ENCODE data around the gene EEPD1. TPM values are rescaled to one million over a fixed set of nuclear protein-coding genes. Genes with fewer than 3 reads are reported as not detected.

The EEPD1 gene
- total and polyA plus RNA-seq, 4 donors = 2.3 to 12.3 (median 7.1) TPM

DNA sequence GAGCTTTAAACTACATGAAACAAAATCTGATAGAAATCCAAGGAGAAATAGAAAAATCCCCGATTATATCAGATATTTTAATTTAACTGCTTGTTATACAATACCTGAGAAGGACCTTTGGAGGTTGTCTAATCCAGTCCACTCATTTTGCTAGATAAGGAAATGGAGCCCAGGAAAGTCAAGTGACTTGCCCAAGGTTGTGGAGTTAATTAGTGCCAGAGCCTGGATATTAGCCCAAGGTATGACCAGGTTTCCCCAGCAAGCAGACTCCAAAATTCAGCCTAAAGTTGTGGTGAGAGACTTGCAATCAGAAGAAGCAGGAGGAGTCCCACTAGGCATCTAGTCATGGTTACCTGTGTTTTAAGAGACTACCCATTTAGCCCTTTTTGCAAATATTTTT, 11.7 kb upstream of the EEPD1 start:
- 36% methylated on average over 1 of the region's 1 CpG for WGBS
- Histone ChIP-seq H3K4me3 (ENCODE audit: low read depth in 1 of 3, low read length in 3 of 3) (no peak overlapping the region), H3K27ac (ENCODE audit: low read depth in 1 of 2, low read length in 2 of 2) (no peak overlapping the region), H3K9ac (ENCODE audit: low read depth in 1 of 2, low read length in 2 of 2) (no peak overlapping the region), H3K27me3 (ENCODE audit: control insufficient read depth in 4 of 4, insufficient read depth in 4 of 4, low read length in 3 of 4) (no peaks in the 10 kb centered on the region), H3K36me3 (ENCODE audit: control insufficient read depth in 4 of 4, insufficient read depth in 3 of 4, low read depth in 1 of 4, low read length in 3 of 4) (no peaks in the 10 kb centered on the region), H3K4me1 (ENCODE audit: control insufficient read depth in 4 of 4, insufficient read depth in 4 of 4, low read length in 3 of 4) (peaks cover 0 to 7% (median 0%) of the 10 kb centered on the region in 4 donors), H3K9me3 (ENCODE audit: control insufficient read depth in 4 of 4, low read length in 3 of 4) (peaks cover 0 to 1% (median 0%) of the 10 kb centered on the region in 4 donors)
- TF ChIP-seq RXRA (IDR thresholded peaks at IDR 0.05) = peak in 1 of 2 donors; percentile 21
- TF ChIP-seq HNF4A (conservative IDR thresholded peaks at IDR 0.05) = peak; percentile 20 to 27
- TF ChIP-seq, protein P1, sequence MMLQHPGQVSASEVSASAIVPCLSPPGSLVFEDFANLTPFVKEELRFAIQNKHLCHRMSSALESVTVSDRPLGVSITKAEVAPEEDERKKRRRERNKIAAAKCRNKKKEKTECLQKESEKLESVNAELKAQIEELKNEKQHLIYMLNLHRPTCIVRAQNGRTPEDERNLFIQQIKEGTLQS (IDR thresholded peaks at IDR 0.05) = no peak
- no peak for DNase-seq (ENCODE audit: low spot score)

DNA sequence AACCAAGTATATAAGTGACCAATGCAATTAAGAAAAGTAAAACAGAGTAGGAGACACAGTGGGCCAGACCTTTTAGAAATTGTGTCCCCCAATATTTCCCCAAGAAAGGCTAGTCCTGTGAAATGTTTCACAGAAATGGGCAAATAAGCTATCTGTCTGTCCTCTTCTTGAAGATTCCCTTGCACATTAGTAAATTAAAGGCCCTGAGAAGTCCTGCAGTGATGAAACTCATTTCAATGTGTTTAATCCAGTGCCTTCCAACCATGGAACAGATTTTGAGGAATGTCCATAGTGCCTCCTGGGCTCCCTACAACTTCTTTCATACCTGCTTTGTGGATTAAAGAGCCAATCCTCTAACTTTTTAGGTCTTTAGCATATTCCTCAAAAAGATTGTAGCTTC, 11.2 kb upstream of the EEPD1 start:
- no peak overlapping the region for H3K9ac ChIP-seq (ENCODE audit: low read depth in 1 of 2, low read length in 2 of 2)
- DNase-seq (ENCODE audit: low spot score) = no peak
- peaks cover 0 to 1% (median 0%) of the 10 kb centered on the region in 4 donors for H3K9me3 ChIP-seq (ENCODE audit: control insufficient read depth in 4 of 4, low read length in 3 of 4)
- H3K4me1 ChIP-seq (ENCODE audit: control insufficient read depth in 4 of 4, insufficient read depth in 4 of 4, low read length in 3 of 4) = peaks cover 0 to 7% (median 0%) of the 10 kb centered on the region in 4 donors
- no peak overlapping the region for H3K4me3 ChIP-seq (ENCODE audit: low read depth in 1 of 3, low read length in 3 of 3)
- no peaks in the 10 kb centered on the region for H3K36me3 ChIP-seq (ENCODE audit: control insufficient read depth in 4 of 4, insufficient read depth in 3 of 4, low read depth in 1 of 4, low read length in 3 of 4)
- H3K27ac ChIP-seq (ENCODE audit: low read depth in 1 of 2, low read length in 2 of 2) = no peak overlapping the region
- TF ChIP-seq RAD21 (IDR thresholded peaks at IDR 0.05) (no peak), TAF1 (conservative IDR thresholded peaks at IDR 0.05) (no peak), EGR1 (IDR thresholded peaks at IDR 0.05; ENCODE audit: low read depth in 2 of 2) (no peak), GABPA (IDR thresholded peaks at IDR 0.05 in 1 of 2, conservative IDR thresholded peaks at IDR 0.05 in 1 of 2) (no peak), NR2F2 (IDR thresholded peaks at IDR 0.05) (no peak), FOXA2 (IDR thresholded peaks at IDR 0.05) (no peak), FOXA1 (IDR thresholded peaks at IDR 0.05) (no peak), RXRA (IDR thresholded peaks at IDR 0.05) (no peak), YY1 (IDR thresholded peaks at IDR 0.05) (no peak), SP1 (IDR thresholded peaks at IDR 0.05) (no peak), HNF4G (IDR thresholded peaks at IDR 0.05) (no peak), HNF4A (conservative IDR thresholded peaks at IDR 0.05) (no peak), JUND (IDR thresholded peaks at IDR 0.05) (no peak)
- TF ChIP-seq, protein P2, sequence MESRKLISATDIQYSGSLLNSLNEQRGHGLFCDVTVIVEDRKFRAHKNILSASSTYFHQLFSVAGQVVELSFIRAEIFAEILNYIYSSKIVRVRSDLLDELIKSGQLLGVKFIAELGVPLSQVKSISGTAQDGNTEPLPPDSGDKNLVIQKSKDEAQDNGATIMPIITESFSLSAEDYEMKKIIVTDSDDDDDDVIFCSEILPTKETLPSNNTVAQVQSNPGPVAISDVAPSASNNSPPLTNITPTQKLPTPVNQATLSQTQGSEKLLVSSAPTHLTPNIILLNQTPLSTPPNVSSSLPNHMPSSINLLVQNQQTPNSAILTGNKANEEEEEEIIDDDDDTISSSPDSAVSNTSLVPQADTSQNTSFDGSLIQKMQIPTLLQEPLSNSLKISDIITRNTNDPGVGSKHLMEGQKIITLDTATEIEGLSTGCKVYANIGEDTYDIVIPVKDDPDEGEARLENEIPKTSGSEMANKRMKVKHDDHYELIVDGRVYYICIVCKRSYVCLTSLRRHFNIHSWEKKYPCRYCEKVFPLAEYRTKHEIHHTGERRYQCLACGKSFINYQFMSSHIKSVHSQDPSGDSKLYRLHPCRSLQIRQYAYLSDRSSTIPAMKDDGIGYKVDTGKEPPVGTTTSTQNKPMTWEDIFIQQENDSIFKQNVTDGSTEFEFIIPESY (IDR thresholded peaks at IDR 0.05) = no peak
- TF ChIP-seq, protein P3, sequence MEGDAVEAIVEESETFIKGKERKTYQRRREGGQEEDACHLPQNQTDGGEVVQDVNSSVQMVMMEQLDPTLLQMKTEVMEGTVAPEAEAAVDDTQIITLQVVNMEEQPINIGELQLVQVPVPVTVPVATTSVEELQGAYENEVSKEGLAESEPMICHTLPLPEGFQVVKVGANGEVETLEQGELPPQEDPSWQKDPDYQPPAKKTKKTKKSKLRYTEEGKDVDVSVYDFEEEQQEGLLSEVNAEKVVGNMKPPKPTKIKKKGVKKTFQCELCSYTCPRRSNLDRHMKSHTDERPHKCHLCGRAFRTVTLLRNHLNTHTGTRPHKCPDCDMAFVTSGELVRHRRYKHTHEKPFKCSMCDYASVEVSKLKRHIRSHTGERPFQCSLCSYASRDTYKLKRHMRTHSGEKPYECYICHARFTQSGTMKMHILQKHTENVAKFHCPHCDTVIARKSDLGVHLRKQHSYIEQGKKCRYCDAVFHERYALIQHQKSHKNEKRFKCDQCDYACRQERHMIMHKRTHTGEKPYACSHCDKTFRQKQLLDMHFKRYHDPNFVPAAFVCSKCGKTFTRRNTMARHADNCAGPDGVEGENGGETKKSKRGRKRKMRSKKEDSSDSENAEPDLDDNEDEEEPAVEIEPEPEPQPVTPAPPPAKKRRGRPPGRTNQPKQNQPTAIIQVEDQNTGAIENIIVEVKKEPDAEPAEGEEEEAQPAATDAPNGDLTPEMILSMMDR (IDR thresholded peaks at IDR 0.05; ENCODE audit: low read depth, low read length, missing input control) = no peak
- TF ChIP-seq, protein P4, sequence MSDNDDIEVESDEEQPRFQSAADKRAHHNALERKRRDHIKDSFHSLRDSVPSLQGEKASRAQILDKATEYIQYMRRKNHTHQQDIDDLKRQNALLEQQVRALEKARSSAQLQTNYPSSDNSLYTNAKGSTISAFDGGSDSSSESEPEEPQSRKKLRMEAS (IDR thresholded peaks at IDR 0.05) = no peak
- TF ChIP-seq, protein P5, sequence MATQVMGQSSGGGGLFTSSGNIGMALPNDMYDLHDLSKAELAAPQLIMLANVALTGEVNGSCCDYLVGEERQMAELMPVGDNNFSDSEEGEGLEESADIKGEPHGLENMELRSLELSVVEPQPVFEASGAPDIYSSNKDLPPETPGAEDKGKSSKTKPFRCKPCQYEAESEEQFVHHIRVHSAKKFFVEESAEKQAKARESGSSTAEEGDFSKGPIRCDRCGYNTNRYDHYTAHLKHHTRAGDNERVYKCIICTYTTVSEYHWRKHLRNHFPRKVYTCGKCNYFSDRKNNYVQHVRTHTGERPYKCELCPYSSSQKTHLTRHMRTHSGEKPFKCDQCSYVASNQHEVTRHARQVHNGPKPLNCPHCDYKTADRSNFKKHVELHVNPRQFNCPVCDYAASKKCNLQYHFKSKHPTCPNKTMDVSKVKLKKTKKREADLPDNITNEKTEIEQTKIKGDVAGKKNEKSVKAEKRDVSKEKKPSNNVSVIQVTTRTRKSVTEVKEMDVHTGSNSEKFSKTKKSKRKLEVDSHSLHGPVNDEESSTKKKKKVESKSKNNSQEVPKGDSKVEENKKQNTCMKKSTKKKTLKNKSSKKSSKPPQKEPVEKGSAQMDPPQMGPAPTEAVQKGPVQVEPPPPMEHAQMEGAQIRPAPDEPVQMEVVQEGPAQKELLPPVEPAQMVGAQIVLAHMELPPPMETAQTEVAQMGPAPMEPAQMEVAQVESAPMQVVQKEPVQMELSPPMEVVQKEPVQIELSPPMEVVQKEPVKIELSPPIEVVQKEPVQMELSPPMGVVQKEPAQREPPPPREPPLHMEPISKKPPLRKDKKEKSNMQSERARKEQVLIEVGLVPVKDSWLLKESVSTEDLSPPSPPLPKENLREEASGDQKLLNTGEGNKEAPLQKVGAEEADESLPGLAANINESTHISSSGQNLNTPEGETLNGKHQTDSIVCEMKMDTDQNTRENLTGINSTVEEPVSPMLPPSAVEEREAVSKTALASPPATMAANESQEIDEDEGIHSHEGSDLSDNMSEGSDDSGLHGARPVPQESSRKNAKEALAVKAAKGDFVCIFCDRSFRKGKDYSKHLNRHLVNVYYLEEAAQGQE (IDR thresholded peaks at IDR 0.05) = no peak
- TF ChIP-seq, protein P1 (IDR thresholded peaks at IDR 0.05) = no peak
- no peaks in the 10 kb centered on the region for H3K27me3 ChIP-seq (ENCODE audit: control insufficient read depth in 4 of 4, insufficient read depth in 4 of 4, low read length in 3 of 4)

Measured in liver (tissue), 9 donors.